Naive thymus-derived CD4-positive, alpha-beta T cell (primary cell): ENCODE measurements around the gene PRKCA. TPM values are rescaled to one million over a fixed set of nuclear protein-coding genes. Genes with fewer than 3 reads are reported as not detected.

Experiments used
- ATAC-seq: fragments of 150-1000 bp; cut with Tn5 transposase; 2 replicates; pipeline ENCODE4 v1.10.0; 2021; ENCODE audit warnings: mild to moderate bottlenecking, moderate library complexity
- CTCF ChIA-PET: fragments of 350-600 bp; sonication (Branson Sonifier 250); formaldehyde crosslinking; loops from one replicate; lab custom pipeline; 2021; ENCODE audit warnings: antibody characterized with exemption; lab: Charles Lee
- POLR2A ChIA-PET: fragments of 350-600 bp; sonication (Branson Sonifier 250); formaldehyde crosslinking; loops from one replicate; lab custom pipeline; 2021; ENCODE audit warnings: antibody characterized with exemption, inconsistent platforms; lab: Charles Lee
- DNase-seq, 9 donors: peaks; one replicate each; pipeline versions ENCODE4 v3.0.0 to v3.0.0-alpha.2; 2020 to 2022; ENCODE audit warnings: mixed read lengths in 1 of 9
- H3K27ac ChIP-seq: one replicate; pipeline ENCODE4 v1.7.0; 2013; ENCODE audit warnings: mild to moderate bottlenecking, low read depth, low read length, moderate library complexity
- H3K27me3 ChIP-seq, 2 donors: one replicate each; pipeline ENCODE4 v1.7.0; 2013; ENCODE audit warnings: low read length in 2 of 2, mild to moderate bottlenecking in 2 of 2, moderate library complexity in 2 of 2; ENCODE audit not compliant: control insufficient read depth in 2 of 2, insufficient read depth in 2 of 2
- H3K36me3 ChIP-seq, 3 experiments: 1 replicate in 2 of 3; 2 replicates in 1 of 3; pipeline ENCODE4 v1.7.0; 2013; ENCODE audit warnings: low read length in 3 of 3, mild to moderate bottlenecking in 3 of 3, moderate library complexity in 1 of 3; ENCODE audit not compliant: insufficient read depth in 3 of 3, control insufficient read depth in 2 of 3
- H3K4me1 ChIP-seq, 2 donors: one replicate each; pipeline ENCODE4 v1.7.0; 2013; ENCODE audit warnings: low read length in 2 of 2, mild to moderate bottlenecking in 2 of 2, moderate library complexity in 1 of 2; ENCODE audit not compliant: control insufficient read depth in 2 of 2, insufficient read depth in 2 of 2
- H3K4me3 ChIP-seq: 2 replicates; pipeline ENCODE4 v1.7.0; 2013; ENCODE audit warnings: mild to moderate bottlenecking, low read length
- H3K9me3 ChIP-seq, 3 experiments: 1 replicate in 2 of 3; 2 replicates in 1 of 3; pipeline ENCODE4 v1.7.0; 2013; ENCODE audit warnings: low read length in 3 of 3; ENCODE audit not compliant: control insufficient read depth in 2 of 3
- H3K27ac Mint-ChIP-seq, 9 donors: one replicate each; pipeline ENCODE4 v1.8.0; 2020 to 2022; ENCODE audit warnings: mixed read lengths in 9 of 9, mild to moderate bottlenecking in 8 of 9, moderate library complexity in 5 of 9, inconsistent platforms in 2 of 9
- H3K27me3 Mint-ChIP-seq, 5 donors: one replicate each; pipeline ENCODE4 v1.8.0; 2021 to 2022; ENCODE audit warnings: mixed read lengths in 5 of 5, mild to moderate bottlenecking in 1 of 5
- H3K36me3 Mint-ChIP-seq, 5 donors: one replicate each; pipeline ENCODE4 v1.8.0; 2020 to 2022; ENCODE audit warnings: mixed read lengths in 5 of 5, mild to moderate bottlenecking in 3 of 5, inconsistent platforms in 1 of 5
- H3K4me1 Mint-ChIP-seq, 7 donors: one replicate each; pipeline ENCODE4 v1.8.0; 2020 to 2022; ENCODE audit warnings: mixed read lengths in 7 of 7, mild to moderate bottlenecking in 3 of 7, inconsistent platforms in 1 of 7
- H3K4me3 Mint-ChIP-seq, 10 donors: one replicate each; pipeline ENCODE4 v1.8.0; 2020 to 2022; ENCODE audit warnings: mild to moderate bottlenecking in 10 of 10, mixed read lengths in 10 of 10, moderate library complexity in 6 of 10, inconsistent platforms in 2 of 10
- H3K9me3 Mint-ChIP-seq, 11 donors: one replicate each; pipeline ENCODE4 v1.8.0; 2020 to 2022; ENCODE audit warnings: mixed read lengths in 11 of 11, mild to moderate bottlenecking in 4 of 11, inconsistent platforms in 1 of 11, moderate library complexity in 1 of 11
- intact Hi-C, 2 donors: fragments of 100-400 bp; cut with micrococcal nuclease; formaldehyde crosslinking; loops; one replicate each; pipeline ENCODE4 v1.15.1; 2023
- polyA plus RNA-seq, 2 donors: library from polyadenylated mRNA; unstranded; fragments of 300-500 nt; fragmentation: Illumina TruSeq; gene quantifications; one replicate each; pipeline ENCODE4 v1.2.3, GENCODE V29; 2021
- total RNA-seq, 6 experiments: library from RNA in 5 of 6; stranded (reverse) in 5 of 6; gene quantifications; 1 replicate in 5 of 6; 2 replicates in 1 of 6; pipeline ENCODE4 v1.2.3 and lab custom pipeline; 2021 to 2026

PRKCA gene
- total and polyA plus RNA-seq, 7 experiments from 2014 or later: 4.1 to 186 (median 122) TPM

- peak overlapping the region in 1 of 9 donors; percentile 0 for H3K27ac Mint-ChIP-seq
- ATAC-seq: no peak
Measured at GRCh38 chr17:66525338-66525737, 222.9 kb downstream of the PRKCA start.

DNA sequence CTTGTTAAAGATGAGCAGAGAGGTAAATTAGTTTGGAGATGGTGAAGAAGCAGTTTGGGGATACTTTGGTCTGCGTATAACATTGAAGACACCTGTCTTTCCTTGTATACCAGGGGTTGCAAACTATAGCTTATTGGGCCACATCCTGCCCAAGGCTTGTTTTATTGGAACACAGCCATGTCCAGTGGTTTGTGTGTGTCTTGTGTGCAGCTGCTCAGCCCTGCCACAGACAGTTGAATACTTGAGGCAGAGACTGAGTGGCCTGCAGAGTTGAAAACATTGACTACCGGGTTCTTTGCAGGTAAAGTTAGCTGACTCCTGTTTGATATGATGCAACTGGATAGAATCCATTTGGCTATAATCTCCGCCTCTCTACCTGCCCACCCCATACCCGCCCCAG, 224.4 kb downstream of the PRKCA start:
- Mint-ChIP-seq H3K27me3 (no peaks in the 10 kb centered on the region), H3K4me1 (peaks cover 13 to 92% (median 83%) of the 10 kb centered on the region in 7 donors), H3K27ac (peak overlapping the region in 4 of 9 donors; percentile 20 to 46 (median 42)), H3K36me3 (peaks cover 21 to 78% (median 54%) of the 10 kb centered on the region in 5 donors), H3K9me3 (peaks cover 0 to 4% (median 0%) of the 10 kb centered on the region in 11 donors), H3K4me3 (no peak overlapping the region)
- intact Hi-C loops: loop anchor here in 1 of 2 donors (10.0 kb wide), 1 partner anchor 108 kb away; no protein-coding TSS in a partner anchor
- CTCF ChIA-PET: no interaction called here
- H3K36me3 ChIP-seq: peaks cover 0 to 8% (median 0%) of the 10 kb centered on the region in 3 experiments
- no peak overlapping the region for H3K4me3 ChIP-seq
- no peaks in the 10 kb centered on the region for H3K27me3 ChIP-seq
- H3K27ac ChIP-seq: no peak overlapping the region
- ATAC-seq: no peak
- H3K4me1 ChIP-seq: peaks cover 0 to 10% of the 10 kb centered on the region in 2 donors
- H3K9me3 ChIP-seq: no peaks in the 10 kb centered on the region
- DNase-seq: no peak
- POLR2A ChIA-PET: no interaction called here

More at GRCh38 chr17:66525338-66525737, 222.9 kb downstream of the PRKCA start:
- peaks cover 11 to 90% (median 78%) of the 10 kb centered on the region in 7 donors for H3K4me1 Mint-ChIP-seq
- H3K36me3 ChIP-seq: peaks cover 0 to 8% (median 0%) of the 10 kb centered on the region in 3 experiments
- no peak overlapping the region for H3K27ac ChIP-seq
- H3K36me3 Mint-ChIP-seq: peaks cover 21 to 76% (median 51%) of the 10 kb centered on the region in 5 donors
- no peak overlapping the region for H3K4me3 ChIP-seq
- DNase-seq: no peak
- ChIA-PET POLR2A (interaction anchor here (0.6 kb wide), 1 partner anchor 17 kb away, joined by 3 read pairs; no protein-coding TSS in a partner anchor), CTCF (no interaction called here)
- no peaks in the 10 kb centered on the region for H3K27me3 Mint-ChIP-seq
- intact Hi-C loops: loop anchor here in 1 of 2 donors (10.0 kb wide), 1 partner anchor 109 kb away; no protein-coding TSS in a partner anchor
- H3K4me3 Mint-ChIP-seq: peak overlapping the region in 1 of 10 donors; percentile 21
- peaks cover 0 to 10% of the 10 kb centered on the region in 2 donors for H3K4me1 ChIP-seq
- H3K27me3 ChIP-seq: no peaks in the 10 kb centered on the region
- no peaks in the 10 kb centered on the region for H3K9me3 ChIP-seq
- H3K9me3 Mint-ChIP-seq: peaks cover 0 to 4% (median 0%) of the 10 kb centered on the region in 11 donors

DNA sequence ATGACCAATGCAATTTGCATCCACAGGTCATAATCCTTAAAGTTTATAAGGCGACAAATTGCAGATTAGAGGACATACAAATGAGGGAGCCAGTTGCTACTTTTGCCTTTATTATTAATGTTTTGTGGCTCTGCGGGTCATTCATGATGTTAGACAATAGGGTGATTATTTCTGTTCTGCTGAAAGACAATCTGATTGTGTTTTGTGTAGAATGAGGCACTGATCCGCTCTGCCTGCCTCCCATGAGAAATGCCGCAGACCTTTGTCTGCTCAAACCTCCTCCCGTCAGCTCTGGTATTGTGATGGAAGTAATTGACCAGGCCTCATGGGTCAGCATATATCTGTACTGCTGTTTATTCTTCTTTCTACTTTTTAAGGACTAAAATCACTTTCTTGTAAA, 224.9 kb downstream of the PRKCA start:
- intact Hi-C loops: loop anchor here in 1 of 2 donors (10.0 kb wide), 1 partner anchor 107 kb away; no protein-coding TSS in a partner anchor
- Mint-ChIP-seq H3K4me3 (no peak overlapping the region), H3K4me1 (peaks cover 10 to 90% (median 80%) of the 10 kb centered on the region in 7 donors), H3K27me3 (no peaks in the 10 kb centered on the region), H3K9me3 (peaks cover 0 to 3% (median 0%) of the 10 kb centered on the region in 11 donors), H3K36me3 (peaks cover 19 to 72% (median 49%) of the 10 kb centered on the region in 5 donors), H3K27ac (peak overlapping the region in 3 of 9 donors; percentile 22 to 68 (median 60))
- ChIA-PET CTCF (no interaction called here), POLR2A (no interaction called here)
- no peaks in the 10 kb centered on the region for H3K9me3 ChIP-seq
- H3K27me3 ChIP-seq: no peaks in the 10 kb centered on the region
- H3K4me1 ChIP-seq: peaks cover 0 to 10% of the 10 kb centered on the region in 2 donors
- no peak for DNase-seq
- no peak for ATAC-seq
- no peak overlapping the region for H3K4me3 ChIP-seq
- no peak overlapping the region for H3K27ac ChIP-seq
- peaks cover 0 to 8% (median 0%) of the 10 kb centered on the region in 3 experiments for H3K36me3 ChIP-seq

GRCh38 chr17:66531851-66532295, 229.5 kb downstream of the PRKCA start:
- Mint-ChIP-seq H3K4me1 (peaks cover 16 to 94% (median 85%) of the 10 kb centered on the region in 7 donors), H3K36me3 (peaks cover 6 to 56% (median 29%) of the 10 kb centered on the region in 5 donors), H3K4me3 (no peak overlapping the region), H3K9me3 (no peaks in the 10 kb centered on the region), H3K27ac (peak overlapping the region in 5 of 9 donors; percentile 14 to 63 (median 19)), H3K27me3 (no peaks in the 10 kb centered on the region)
- no peaks in the 10 kb centered on the region for H3K9me3 ChIP-seq
- ChIA-PET CTCF (interaction anchor here (0.6 to 0.7 kb wide), 2 partner anchors 48 to 214 kb away, joined by 4 to 5 read pairs; no protein-coding TSS in a partner anchor), POLR2A (interaction anchor here (0.6 kb wide), 1 partner anchor 942 kb away, joined by 3 read pairs; no protein-coding TSS in a partner anchor)
- no peaks in the 10 kb centered on the region for H3K27me3 ChIP-seq
- no peak overlapping the region for H3K27ac ChIP-seq
- DNase-seq (no peak), ATAC-seq (no peak)
- H3K4me1 ChIP-seq: peaks cover 0 to 18% of the 10 kb centered on the region in 2 donors
- peaks cover 0 to 3% (median 0%) of the 10 kb centered on the region in 3 experiments for H3K36me3 ChIP-seq
- intact Hi-C loops: no loop called here
- H3K4me3 ChIP-seq: no peak overlapping the region

DNA sequence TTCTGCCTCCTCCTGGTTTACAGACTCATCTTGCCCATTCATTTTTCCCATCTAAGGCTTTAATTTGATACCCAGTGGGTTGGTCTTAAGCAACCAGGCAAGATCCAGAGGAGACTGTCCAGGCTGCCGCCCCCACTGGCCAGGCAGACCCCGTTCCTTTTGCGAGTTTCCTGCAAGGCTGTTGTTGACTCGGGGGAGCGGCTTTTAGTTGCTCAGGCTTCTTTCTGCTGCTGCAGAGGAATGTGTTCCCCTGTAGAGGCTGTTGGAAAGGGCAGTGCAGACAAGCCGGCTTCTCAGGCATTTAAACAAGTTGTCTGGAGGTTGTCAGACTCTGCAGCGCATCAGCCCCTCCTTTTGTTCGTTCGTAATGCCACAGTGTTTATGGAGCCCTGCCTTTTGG, 231.2 kb downstream of the PRKCA start:
- no peaks in the 10 kb centered on the region for H3K27me3 ChIP-seq
- no peak for DNase-seq
- POLR2A ChIA-PET: no interaction called here
- no peaks in the 10 kb centered on the region for H3K27me3 Mint-ChIP-seq
- peaks cover 1 to 53% (median 24%) of the 10 kb centered on the region in 5 donors for H3K36me3 Mint-ChIP-seq
- CTCF ChIA-PET: no interaction called here
- H3K9me3 ChIP-seq: no peaks in the 10 kb centered on the region
- H3K27ac Mint-ChIP-seq: peak overlapping the region in 4 of 9 donors; percentile 14 to 71 (median 58)
- H3K4me1 Mint-ChIP-seq: peaks cover 23 to 97% (median 87%) of the 10 kb centered on the region in 7 donors
- H3K36me3 ChIP-seq: no peaks in the 10 kb centered on the region
- H3K9me3 Mint-ChIP-seq: no peaks in the 10 kb centered on the region
- no peak overlapping the region for H3K27ac ChIP-seq
- intact Hi-C loops: no loop called here
- peaks cover 0 to 18% of the 10 kb centered on the region in 2 donors for H3K4me1 ChIP-seq
- no peak overlapping the region for H3K4me3 Mint-ChIP-seq
- H3K4me3 ChIP-seq: no peak overlapping the region
- ATAC-seq: no peak

DNA sequence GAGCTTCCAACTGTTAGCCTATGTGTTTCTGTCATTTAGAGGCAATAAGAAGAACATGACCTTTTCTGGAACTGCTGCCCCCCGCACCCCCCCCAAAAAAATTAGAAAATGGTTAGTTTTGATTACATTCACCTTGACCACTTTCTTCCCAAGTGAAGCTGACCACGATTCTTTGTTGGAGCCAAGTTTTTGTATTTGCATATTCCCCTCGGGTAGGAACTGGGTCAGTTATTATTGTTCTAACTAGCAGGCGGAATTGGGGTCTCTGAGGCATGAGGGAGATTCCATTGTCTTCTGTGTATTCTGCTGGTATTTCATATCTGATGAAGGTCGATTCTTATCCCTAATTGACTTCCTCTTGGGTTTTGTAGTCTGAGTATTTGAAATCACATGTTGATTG, 231.6 kb downstream of the PRKCA start:
- no peaks in the 10 kb centered on the region for H3K9me3 ChIP-seq
- Mint-ChIP-seq H3K27ac (peak overlapping the region in 5 of 9 donors; percentile 28 to 52 (median 49)), H3K27me3 (no peaks in the 10 kb centered on the region), H3K9me3 (no peaks in the 10 kb centered on the region), H3K4me1 (peaks cover 25 to 97% (median 89%) of the 10 kb centered on the region in 7 donors), H3K36me3 (peaks cover 0 to 50% (median 21%) of the 10 kb centered on the region in 5 donors), H3K4me3 (no peak overlapping the region)
- ChIA-PET POLR2A (no interaction called here), CTCF (no interaction called here)
- intact Hi-C loops: no loop called here
- peaks cover 0 to 18% of the 10 kb centered on the region in 2 donors for H3K4me1 ChIP-seq
- no peak overlapping the region for H3K27ac ChIP-seq
- no peaks in the 10 kb centered on the region for H3K27me3 ChIP-seq
- ATAC-seq (no peak), DNase-seq (no peak)
- H3K4me3 ChIP-seq: no peak overlapping the region
- no peaks in the 10 kb centered on the region for H3K36me3 ChIP-seq
